ENCODE results near the gene TEX264.

The TEX264 gene

DNA sequence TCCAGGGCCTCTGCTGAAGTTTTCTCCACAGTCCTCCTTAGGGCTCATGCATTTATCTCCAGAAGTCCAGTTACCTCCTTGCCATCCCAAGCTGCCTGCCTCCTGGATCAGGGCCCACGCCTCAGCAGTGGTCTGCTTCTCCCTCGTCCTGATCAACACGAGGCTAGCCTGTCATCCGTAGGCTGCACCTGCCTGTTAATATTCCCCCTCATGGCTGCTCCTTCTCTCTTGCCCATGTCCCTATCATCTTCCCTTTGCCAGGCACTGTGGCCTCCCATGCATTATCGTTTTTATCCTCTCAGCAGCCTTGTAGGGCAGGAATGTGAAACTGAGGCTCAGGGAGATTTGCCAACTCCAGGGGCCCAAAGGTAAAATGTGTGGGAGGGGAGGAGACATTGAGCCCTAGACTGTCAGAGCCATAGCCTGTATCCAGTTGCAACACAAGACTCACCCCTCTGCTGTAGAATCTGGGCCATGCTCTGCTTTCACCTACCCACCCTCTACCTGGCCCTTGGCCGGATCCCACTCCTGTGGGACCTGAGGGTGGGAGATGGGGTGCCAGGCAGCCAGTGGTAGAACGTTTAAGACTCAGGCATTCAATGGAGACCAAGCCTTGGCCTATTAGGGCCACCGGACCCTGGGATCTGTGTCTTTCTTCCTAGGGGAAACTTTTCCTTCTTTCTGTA is 40.4 kb downstream of the TEX264 start:
- H3K4me1 ChIP-seq, result peaks cover 31% of the 10 kb centered on the region
- no peak overlapping the region for H3K4me3 ChIP-seq
- H3K9ac ChIP-seq, result no peak overlapping the region
- no peak overlapping the region for H3K27ac ChIP-seq
- peaks cover 16% of the 10 kb centered on the region for H3K27me3 ChIP-seq
- H3K36me3 ChIP-seq, result no peaks in the 10 kb centered on the region
- H4K20me1 ChIP-seq, result peaks cover 24% of the 10 kb centered on the region
- no peak for TF ChIP-seq Cebpa-rat (IDR thresholded peaks at IDR 0.05)
- H3K9me3 ChIP-seq, result no peaks in the 10 kb centered on the region
- H3K4me2 ChIP-seq, result no peak overlapping the region

GRCh38 chr3:51712038-51712420 is 41.0 kb downstream of the TEX264 start:
- no peak overlapping the region for H3K4me2 ChIP-seq
- peaks cover 16% of the 10 kb centered on the region for H3K27me3 ChIP-seq
- no peak for TF ChIP-seq Cebpa-rat (IDR thresholded peaks at IDR 0.05)
- H4K20me1 ChIP-seq, result peaks cover 22% of the 10 kb centered on the region
- no peak overlapping the region for H3K9ac ChIP-seq
- no peak overlapping the region for H3K4me3 ChIP-seq
- no peaks in the 10 kb centered on the region for H3K36me3 ChIP-seq
- H3K4me1 ChIP-seq, result peaks cover 31% of the 10 kb centered on the region
- no peak overlapping the region for H3K27ac ChIP-seq
- H3K9me3 ChIP-seq, result no peaks in the 10 kb centered on the region

DNA sequence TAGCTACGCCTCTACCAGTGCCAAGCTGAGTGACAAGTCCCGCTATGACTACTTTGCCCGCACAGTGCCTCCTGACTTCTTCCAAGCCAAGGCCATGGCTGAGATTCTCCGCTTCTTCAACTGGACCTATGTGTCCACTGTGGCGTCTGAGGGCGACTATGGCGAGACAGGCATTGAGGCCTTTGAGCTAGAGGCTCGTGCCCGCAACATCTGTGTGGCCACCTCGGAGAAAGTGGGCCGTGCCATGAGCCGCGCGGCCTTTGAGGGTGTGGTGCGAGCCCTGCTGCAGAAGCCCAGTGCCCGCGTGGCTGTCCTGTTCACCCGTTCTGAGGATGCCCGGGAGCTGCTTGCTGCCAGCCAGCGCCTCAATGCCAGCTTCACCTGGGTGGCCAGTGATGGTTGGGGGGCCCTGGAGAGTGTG is 41.5 kb downstream of the TEX264 start:
- H3K9ac ChIP-seq, result no peak overlapping the region
- no peaks in the 10 kb centered on the region for H3K36me3 ChIP-seq
- H3K27ac ChIP-seq, result no peak overlapping the region
- no peaks in the 10 kb centered on the region for H3K9me3 ChIP-seq
- H3K27me3 ChIP-seq, result peaks cover 11% of the 10 kb centered on the region
- no peak overlapping the region for H3K4me2 ChIP-seq
- no peak overlapping the region for H3K4me3 ChIP-seq
- no peak for TF ChIP-seq Cebpa-rat (IDR thresholded peaks at IDR 0.05)
- peaks cover 17% of the 10 kb centered on the region for H4K20me1 ChIP-seq
- peaks cover 26% of the 10 kb centered on the region for H3K4me1 ChIP-seq

- peaks cover 6% of the 10 kb centered on the region; the same call in 1 of the 2 replicates for H3K27me3 ChIP-seq
- H4K20me1 ChIP-seq, result peaks cover 13% of the 10 kb centered on the region
- no peak overlapping the region for H3K4me3 ChIP-seq
- no peak overlapping the region for H3K9ac ChIP-seq
- TF ChIP-seq Cebpa-rat (IDR thresholded peaks at IDR 0.05), result no peak
- H3K4me2 ChIP-seq, result no peak overlapping the region
- H3K36me3 ChIP-seq, result no peaks in the 10 kb centered on the region
- peaks cover 22% of the 10 kb centered on the region for H3K4me1 ChIP-seq
- H3K9me3 ChIP-seq, result no peaks in the 10 kb centered on the region
- H3K27ac ChIP-seq, result no peak overlapping the region
These were observed 41.9 kb downstream of the TEX264 start for GRCh38 chr3:51712963-51713362.

DNA sequence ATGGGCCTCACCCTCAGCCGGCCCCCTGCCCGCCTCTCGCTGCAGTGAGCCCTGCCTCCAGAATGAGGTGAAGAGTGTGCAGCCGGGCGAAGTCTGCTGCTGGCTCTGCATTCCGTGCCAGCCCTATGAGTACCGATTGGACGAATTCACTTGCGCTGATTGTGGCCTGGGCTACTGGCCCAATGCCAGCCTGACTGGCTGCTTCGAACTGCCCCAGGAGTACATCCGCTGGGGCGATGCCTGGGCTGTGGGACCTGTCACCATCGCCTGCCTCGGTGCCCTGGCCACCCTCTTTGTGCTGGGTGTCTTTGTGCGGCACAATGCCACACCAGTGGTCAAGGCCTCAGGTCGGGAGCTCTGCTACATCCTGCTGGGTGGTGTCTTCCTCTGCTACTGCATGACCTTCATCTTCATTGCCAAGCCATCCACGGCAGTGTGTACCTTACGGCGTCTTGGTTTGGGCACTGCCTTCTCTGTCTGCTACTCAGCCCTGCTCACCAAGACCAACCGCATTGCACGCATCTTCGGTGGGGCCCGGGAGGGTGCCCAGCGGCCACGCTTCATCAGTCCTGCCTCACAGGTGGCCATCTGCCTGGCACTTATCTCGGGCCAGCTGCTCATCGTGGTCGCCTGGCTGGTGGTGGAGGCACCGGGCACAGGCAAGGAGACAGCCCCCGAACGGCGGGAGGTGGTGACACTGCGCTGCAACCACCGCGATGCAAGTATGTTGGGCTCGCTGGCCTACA is 44.4 kb downstream of the TEX264 start:
- Histone ChIP-seq H3K9ac (no peak overlapping the region), H3K36me3 (no peaks in the 10 kb centered on the region), H3K4me3 (no peak overlapping the region), H3K27me3 (no peaks in the 10 kb centered on the region), H3K9me3 (no peaks in the 10 kb centered on the region), H3K4me2 (no peak overlapping the region), H3K27ac (no peak overlapping the region), H3K4me1 (peaks cover 29% of the 10 kb centered on the region), H4K20me1 (no peaks in the 10 kb centered on the region)
- no peak for TF ChIP-seq Cebpa-rat (IDR thresholded peaks at IDR 0.05)

- H3K27me3 ChIP-seq, result no peaks in the 10 kb centered on the region
These were observed 44.9 kb downstream of the TEX264 start for GRCh38 chr3:51715977-51716294.

GRCh38 chr3:51716805-51717204 is 45.8 kb downstream of the TEX264 start:
- Histone ChIP-seq H3K4me3 (no peak overlapping the region), H3K4me2 (no peak overlapping the region), H3K36me3 (no peaks in the 10 kb centered on the region), H3K27ac (no peak overlapping the region), H3K9me3 (no peaks in the 10 kb centered on the region), H3K27me3 (no peaks in the 10 kb centered on the region), H3K4me1 (peaks cover 42% of the 10 kb centered on the region), H3K9ac (no peak overlapping the region), H4K20me1 (no peaks in the 10 kb centered on the region)
- no peak for TF ChIP-seq Cebpa-rat (IDR thresholded peaks at IDR 0.05)

More at GRCh38 chr3:51715977-51716294, 44.9 kb downstream of the TEX264 start:
- Histone ChIP-seq H3K4me1 (peaks cover 33% of the 10 kb centered on the region), H3K4me2 (no peak overlapping the region), H4K20me1 (no peaks in the 10 kb centered on the region), H3K9ac (no peak overlapping the region), H3K9me3 (no peaks in the 10 kb centered on the region), H3K36me3 (no peaks in the 10 kb centered on the region), H3K27ac (no peak overlapping the region), H3K4me3 (no peak overlapping the region)
- no peak for TF ChIP-seq Cebpa-rat (IDR thresholded peaks at IDR 0.05)

- peaks cover 46% of the 10 kb centered on the region for H3K4me1 ChIP-seq
- H3K9ac ChIP-seq, result no peak overlapping the region
- H3K27ac ChIP-seq, result no peak overlapping the region
- no peaks in the 10 kb centered on the region for H4K20me1 ChIP-seq
- H3K4me2 ChIP-seq, result no peak overlapping the region
- no peak overlapping the region for H3K4me3 ChIP-seq
- no peaks in the 10 kb centered on the region for H3K9me3 ChIP-seq
- no peak for TF ChIP-seq Cebpa-rat (IDR thresholded peaks at IDR 0.05)
- H3K27me3 ChIP-seq, result no peaks in the 10 kb centered on the region
- H3K36me3 ChIP-seq, result no peaks in the 10 kb centered on the region
These were observed 46.4 kb downstream of the TEX264 start for GRCh38 chr3:51717446-51717845.

DNA sequence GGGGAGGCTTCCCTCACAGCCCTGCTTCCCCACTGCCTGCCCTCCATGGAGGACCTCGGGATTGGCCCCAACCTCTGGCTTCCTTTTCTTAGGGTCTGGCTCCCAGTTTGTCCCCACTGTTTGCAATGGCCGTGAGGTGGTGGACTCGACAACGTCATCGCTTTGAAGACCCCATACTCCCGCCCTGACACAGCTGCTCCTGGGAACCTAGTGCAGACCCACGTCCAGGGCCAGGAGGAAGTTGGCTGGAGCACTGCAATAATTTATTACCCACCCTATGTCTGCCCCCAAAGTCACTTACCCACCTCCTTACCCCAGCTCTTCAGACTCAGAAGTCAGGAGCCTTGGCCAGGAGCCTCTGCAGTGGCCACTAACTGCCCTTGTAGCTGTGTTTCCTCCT is 46.9 kb downstream of the TEX264 start:
- H3K4me2 ChIP-seq, result no peak overlapping the region
- H3K9me3 ChIP-seq, result no peaks in the 10 kb centered on the region
- H3K27me3 ChIP-seq, result no peaks in the 10 kb centered on the region
- H3K27ac ChIP-seq, result no peak overlapping the region
- H3K9ac ChIP-seq, result 0 out of 2 replicates have a peak overlapping the region, but pooled peaks have one; percentile 29
- no peaks in the 10 kb centered on the region for H3K36me3 ChIP-seq
- no peak for TF ChIP-seq Cebpa-rat (IDR thresholded peaks at IDR 0.05)
- H4K20me1 ChIP-seq, result no peaks in the 10 kb centered on the region
- H3K4me1 ChIP-seq, result peaks cover 46% of the 10 kb centered on the region
- no peak overlapping the region for H3K4me3 ChIP-seq

Measured in BLaER1 (cell line).